Inferior parietal cortex (tissue), 1 donor: Measurements from ENCODE around the gene C3orf33.
"Not testable (repeated sequence)": the region's sequence is repeated elsewhere in the genome, so short reads cannot be mapped to it uniquely, and the experiment has no call there.

Source experiments
- DNase-seq: peaks from one replicate; pipeline ENCODE4 v3.0.0-alpha.2; 2016; ENCODE audit errors: extremely low spot score

The C3orf33 gene

GRCh38 chr3:155805802-155806618 is at the start of gene C3orf33:
C3orf33 (minus strand) TSS chr3:155806278; CDS start chr3:155806252, 26 bp downstream.
- DNase-seq, result peak; percentile 78

- DNase-seq, result peak; percentile 98
Observed at GRCh38 chr3:155854141-155854940, 48.3 kb upstream of the C3orf33 start, which contains the start of gene SLC33A1. SLC33A1 (minus strand) TSS chr3:155854427; CDS start chr3:155853997, 430 bp downstream.

- DNase-seq, result peak; percentile 17
Observed at GRCh38 chr3:155853214-155854140, 47.4 kb upstream of the C3orf33 start.

GRCh38 chr3:155852341-155852740 is 46.3 kb upstream of the C3orf33 start:
- DNase-seq, result no peak

GRCh38 chr3:155849404-155849803 is 43.3 kb upstream of the C3orf33 start:
- DNase-seq, result not testable (repeated sequence)

GRCh38 chr3:155847993-155848392 is 41.9 kb upstream of the C3orf33 start:
- no peak for DNase-seq

- DNase-seq, result no peak
Observed at GRCh38 chr3:155846119-155846518, 40.0 kb upstream of the C3orf33 start.

- DNase-seq, result no peak
Observed at GRCh38 chr3:155843569-155843968, 37.5 kb upstream of the C3orf33 start.

GRCh38 chr3:155835341-155836071 is 29.4 kb upstream of the C3orf33 start:
- DNase-seq, result no peak

- not testable (repeated sequence) for DNase-seq
Observed at GRCh38 chr3:155828490-155829098, 22.5 kb upstream of the C3orf33 start.

- no peak for DNase-seq
Observed at GRCh38 chr3:155815030-155815545, 9.0 kb upstream of the C3orf33 start.

GRCh38 chr3:155813224-155813623 is 7.1 kb upstream of the C3orf33 start:
- not testable (repeated sequence) for DNase-seq

- DNase-seq, result no peak
Observed at GRCh38 chr3:155809181-155809580, 3.1 kb upstream of the C3orf33 start.

- DNase-seq, result no peak
Observed at GRCh38 chr3:155807823-155808222, 1.7 kb upstream of the C3orf33 start.

- peak; percentile 49 for DNase-seq
Observed at GRCh38 chr3:155805204-155805801, 775 bp downstream of the C3orf33 start.

GRCh38 chr3:155804323-155804722 is 1.8 kb downstream of the C3orf33 start:
- no peak for DNase-seq

GRCh38 chr3:155792532-155792931 is 13.5 kb downstream of the C3orf33 start:
- no peak for DNase-seq

- DNase-seq, result no peak
Observed at GRCh38 chr3:155791190-155791589, 14.9 kb downstream of the C3orf33 start.

- DNase-seq, result no peak
Observed at GRCh38 chr3:155790272-155790925, 15.7 kb downstream of the C3orf33 start.
